LNCAP (cell line): Measurements from ENCODE around the gene TOP1.

Experiments used
- TF ChIP-seq, protein P1 (sequence below): fragments of 450-650 bp; IDR thresholded peaks from 2 replicates; pipeline ENCODE4 v1.5.1; 2017; ENCODE audit warnings: mild to moderate bottlenecking

Gene TOP1

DNA sequence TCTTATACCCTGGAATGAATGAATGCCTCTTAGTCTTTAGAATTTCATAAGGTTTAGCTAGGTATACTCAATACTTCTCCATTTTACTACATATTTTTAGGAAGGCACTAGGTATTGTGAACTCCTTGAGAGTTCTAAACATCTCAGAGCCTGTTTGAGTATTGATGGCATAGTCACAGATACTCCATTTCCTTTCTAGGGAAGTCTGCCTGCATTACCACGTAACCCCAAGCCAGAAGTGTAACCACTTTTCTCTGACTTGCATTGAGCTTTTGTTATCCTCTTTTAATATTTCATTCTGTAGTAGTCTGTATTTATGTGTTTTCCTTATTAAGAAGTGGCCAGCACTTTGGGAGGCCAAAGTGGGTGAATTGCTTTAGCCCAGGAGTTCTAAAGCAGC lies 12.2 kb downstream of the TOP1 start:
- TF ChIP-seq, protein P1, sequence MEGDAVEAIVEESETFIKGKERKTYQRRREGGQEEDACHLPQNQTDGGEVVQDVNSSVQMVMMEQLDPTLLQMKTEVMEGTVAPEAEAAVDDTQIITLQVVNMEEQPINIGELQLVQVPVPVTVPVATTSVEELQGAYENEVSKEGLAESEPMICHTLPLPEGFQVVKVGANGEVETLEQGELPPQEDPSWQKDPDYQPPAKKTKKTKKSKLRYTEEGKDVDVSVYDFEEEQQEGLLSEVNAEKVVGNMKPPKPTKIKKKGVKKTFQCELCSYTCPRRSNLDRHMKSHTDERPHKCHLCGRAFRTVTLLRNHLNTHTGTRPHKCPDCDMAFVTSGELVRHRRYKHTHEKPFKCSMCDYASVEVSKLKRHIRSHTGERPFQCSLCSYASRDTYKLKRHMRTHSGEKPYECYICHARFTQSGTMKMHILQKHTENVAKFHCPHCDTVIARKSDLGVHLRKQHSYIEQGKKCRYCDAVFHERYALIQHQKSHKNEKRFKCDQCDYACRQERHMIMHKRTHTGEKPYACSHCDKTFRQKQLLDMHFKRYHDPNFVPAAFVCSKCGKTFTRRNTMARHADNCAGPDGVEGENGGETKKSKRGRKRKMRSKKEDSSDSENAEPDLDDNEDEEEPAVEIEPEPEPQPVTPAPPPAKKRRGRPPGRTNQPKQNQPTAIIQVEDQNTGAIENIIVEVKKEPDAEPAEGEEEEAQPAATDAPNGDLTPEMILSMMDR = no peak

- TF ChIP-seq, protein P1 = no peak
Observed at GRCh38 chr20:41041693-41042092, 13.1 kb downstream of the TOP1 start.

DNA sequence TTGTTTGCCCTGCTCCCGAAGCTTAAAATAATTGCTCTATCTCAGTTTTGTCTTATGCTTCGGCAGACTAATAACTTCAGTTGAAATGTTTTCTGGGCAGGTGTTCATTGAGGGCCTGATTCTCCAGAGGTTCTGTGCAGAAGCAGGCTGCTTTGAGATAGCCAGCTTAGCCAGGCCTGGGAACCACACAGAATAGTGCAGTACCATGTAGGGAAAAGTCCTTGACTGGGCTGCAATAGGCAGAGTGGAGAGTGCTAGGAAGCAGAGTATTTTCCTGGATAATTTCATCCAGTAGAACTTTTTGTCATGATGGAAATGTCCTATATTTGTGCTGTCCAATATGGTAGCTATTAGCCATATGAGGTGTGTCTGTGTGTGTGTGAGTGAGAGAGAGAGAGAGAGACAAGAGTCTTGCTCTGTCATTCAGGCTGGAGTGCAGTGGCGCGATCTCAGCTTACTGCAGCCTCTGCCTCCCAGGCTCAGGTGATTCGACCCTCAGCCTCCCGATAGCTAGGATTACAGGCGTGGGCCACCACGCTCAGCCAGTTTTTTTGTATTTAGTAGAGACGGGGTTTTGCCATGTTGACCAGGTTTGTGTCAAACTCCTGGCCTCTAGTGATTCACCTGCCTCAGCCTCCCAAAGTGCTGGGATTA lies 15.9 kb downstream of the TOP1 start:
- TF ChIP-seq, protein P1 = no peak

- TF ChIP-seq, protein P1 = no peak
Observed at GRCh38 chr20:41045671-41046070, 17.0 kb downstream of the TOP1 start.

DNA sequence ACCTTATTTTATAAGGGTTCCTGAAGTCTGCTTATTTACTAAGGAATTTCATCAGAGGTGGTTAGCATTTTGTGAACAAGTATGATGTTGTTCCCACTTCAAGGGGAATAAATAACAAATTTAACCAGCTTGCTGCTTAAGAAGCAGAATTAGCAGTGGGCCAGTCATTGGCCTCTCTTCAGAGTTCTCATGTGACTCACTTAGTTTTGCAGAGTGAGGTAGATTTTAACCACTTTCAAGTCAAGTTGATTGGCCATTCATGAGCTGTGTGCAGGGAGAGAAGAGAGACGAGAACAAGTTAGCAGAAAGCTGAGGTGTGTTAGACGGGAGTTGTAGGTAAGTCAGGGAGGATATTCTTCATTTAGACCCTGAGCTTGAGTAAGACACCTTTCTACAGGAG lies 18.1 kb downstream of the TOP1 start:
- TF ChIP-seq, protein P1 = no peak

GRCh38 chr20:41047279-41047974 lies 18.8 kb downstream of the TOP1 start:
- TF ChIP-seq, protein P1 = no peak

DNA sequence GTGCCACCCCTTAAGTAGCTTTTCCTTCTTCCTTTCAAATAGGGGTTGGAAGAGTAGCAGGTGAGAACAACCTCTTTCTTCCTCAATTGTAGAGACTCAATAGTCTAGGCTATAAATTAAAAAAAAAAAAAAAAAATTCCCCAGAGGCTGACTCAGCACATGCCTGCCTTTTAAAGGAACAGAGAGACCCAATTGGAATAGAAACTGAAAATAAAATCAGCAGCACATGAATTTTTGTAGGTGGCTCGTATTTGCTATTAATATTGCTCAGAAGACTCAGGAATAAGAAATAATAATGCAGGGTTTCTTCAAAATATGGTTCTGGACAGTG lies 19.3 kb downstream of the TOP1 start:
- TF ChIP-seq, protein P1 = no peak
